OCI-LY1 (cell line): ENCODE measurements around the gene ALDH3B1.

Experiments used
- CTCF ChIP-seq: fragments of 200-600 bp; sonication (generic), shearing (Covaris generic); IDR thresholded peaks from 2 replicates; pipeline ENCODE4 v1.5.1; 2017; ENCODE audit warnings: mild to moderate bottlenecking, antibody characterized with exemption, low read length, moderate library complexity, mixed read lengths
- EZH2 ChIP-seq: fragments of 200-600 bp; sonication (generic), shearing (Covaris generic); IDR thresholded peaks from 2 replicates; pipeline ENCODE4 v1.8.0; 2017; ENCODE audit warnings: borderline replicate concordance, mixed run types, mild to moderate bottlenecking, antibody characterized with exemption, low read length, moderate library complexity, mixed read lengths

GRCh38 chr11:68012044-68012842, 2.1 kb downstream of the ALDH3B1 start:
- no peak for TF ChIP-seq CTCF
- TF ChIP-seq EZH2 = no peak
